Brain pericyte (primary cell): Measurements from ENCODE around the gene RELCH.

Experiments
- DNase-seq: peaks from one replicate; pipeline ENCODE4 v3.0.0-alpha.2; 2012; ENCODE audit warnings: low read depth, low spot score

RELCH gene

GRCh38 chr18:62187543-62188510, 772 bp downstream of the RELCH start:
- no peak for DNase-seq

GRCh38 chr18:62189208-62189607, 2.2 kb downstream of the RELCH start:
- DNase-seq, result no peak

- DNase-seq, result no peak
Measured at GRCh38 chr18:62196079-62196478, 9.0 kb downstream of the RELCH start.

GRCh38 chr18:62196980-62197379, 9.9 kb downstream of the RELCH start:
- DNase-seq, result no peak

- no peak for DNase-seq
Measured at GRCh38 chr18:62198259-62198658, 11.2 kb downstream of the RELCH start.

- no peak for DNase-seq
Measured at GRCh38 chr18:62199629-62200028, 12.6 kb downstream of the RELCH start.

- DNase-seq, result no peak
Measured at GRCh38 chr18:62200121-62200914, 13.3 kb downstream of the RELCH start.

- DNase-seq, result no peak
Measured at GRCh38 chr18:62201870-62202269, 14.8 kb downstream of the RELCH start.

- no peak for DNase-seq
Measured at GRCh38 chr18:62205824-62206223, 18.8 kb downstream of the RELCH start.

- no peak for DNase-seq
Measured at GRCh38 chr18:62206593-62206992, 19.5 kb downstream of the RELCH start.

GRCh38 chr18:62209046-62209445, 22.0 kb downstream of the RELCH start:
- DNase-seq, result no peak

GRCh38 chr18:62210138-62210537, 23.1 kb downstream of the RELCH start:
- no peak for DNase-seq

- no peak for DNase-seq
Measured at GRCh38 chr18:62211325-62211828, 24.3 kb downstream of the RELCH start.

GRCh38 chr18:62214790-62215189, 27.7 kb downstream of the RELCH start:
- DNase-seq, result no peak

- no peak for DNase-seq
Measured at GRCh38 chr18:62224229-62224628, 37.2 kb downstream of the RELCH start.

GRCh38 chr18:62226047-62226446, 39.0 kb downstream of the RELCH start:
- no peak for DNase-seq

GRCh38 chr18:62236252-62236651, 49.2 kb downstream of the RELCH start:
- no peak for DNase-seq

GRCh38 chr18:62239475-62239874, 52.4 kb downstream of the RELCH start:
- no peak for DNase-seq

GRCh38 chr18:62242955-62243354, 55.9 kb downstream of the RELCH start:
- DNase-seq, result no peak

GRCh38 chr18:62245177-62245576, 58.1 kb downstream of the RELCH start:
- DNase-seq, result no peak

- no peak for DNase-seq
Measured at GRCh38 chr18:62245699-62246098, 58.6 kb downstream of the RELCH start.

GRCh38 chr18:62248313-62248712, 61.3 kb downstream of the RELCH start:
- no peak for DNase-seq
